HG03280 (cell line): ENCODE measurements around the gene RPSA.
"Not testable (repeated sequence)": the region's sequence is repeated elsewhere in the genome, so short reads cannot be mapped to it uniquely, and the experiment has no call there.

Source experiments
- ATAC-seq: cut with Tn5 transposase; IDR thresholded peaks from one replicate; pipeline ENCODE4 v1.9.1; 2021; ENCODE audit warnings: mild to moderate bottlenecking, moderate library complexity; ENCODE audit not compliant: unreplicated experiment

Gene RPSA

DNA sequence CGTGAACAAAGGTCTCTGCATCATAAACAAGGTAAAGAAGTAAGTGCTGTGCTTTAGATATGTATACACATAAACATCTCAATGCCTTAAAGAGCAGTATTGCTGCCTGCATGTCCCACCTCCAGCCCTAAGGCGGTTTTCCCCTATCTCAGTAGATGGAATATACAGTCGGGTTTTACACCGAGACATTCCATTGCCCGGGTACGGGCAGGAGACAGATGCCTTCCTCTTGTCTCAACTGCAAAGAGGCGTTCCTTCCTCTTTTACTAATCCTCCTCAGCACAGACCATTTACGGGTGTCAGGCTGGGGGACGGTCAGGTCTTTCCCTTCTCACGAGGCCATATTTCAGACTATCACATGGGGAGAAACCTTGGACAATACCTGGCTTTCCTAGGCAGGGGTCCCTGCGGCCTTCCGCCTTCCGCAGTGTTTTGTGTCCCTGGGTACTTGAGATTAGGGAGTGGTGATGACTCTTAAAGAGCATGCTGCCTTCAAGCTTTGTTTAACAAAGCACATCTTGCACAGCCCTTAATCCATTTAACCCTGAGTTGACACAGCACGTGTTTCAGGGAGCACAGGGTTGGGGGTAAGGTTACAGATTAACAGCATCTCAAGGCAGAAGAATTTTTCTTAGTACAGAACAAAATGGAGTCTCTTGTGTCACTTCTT is 12.2 kb downstream of the RPSA start:
- ATAC-seq = not testable (repeated sequence)

DNA sequence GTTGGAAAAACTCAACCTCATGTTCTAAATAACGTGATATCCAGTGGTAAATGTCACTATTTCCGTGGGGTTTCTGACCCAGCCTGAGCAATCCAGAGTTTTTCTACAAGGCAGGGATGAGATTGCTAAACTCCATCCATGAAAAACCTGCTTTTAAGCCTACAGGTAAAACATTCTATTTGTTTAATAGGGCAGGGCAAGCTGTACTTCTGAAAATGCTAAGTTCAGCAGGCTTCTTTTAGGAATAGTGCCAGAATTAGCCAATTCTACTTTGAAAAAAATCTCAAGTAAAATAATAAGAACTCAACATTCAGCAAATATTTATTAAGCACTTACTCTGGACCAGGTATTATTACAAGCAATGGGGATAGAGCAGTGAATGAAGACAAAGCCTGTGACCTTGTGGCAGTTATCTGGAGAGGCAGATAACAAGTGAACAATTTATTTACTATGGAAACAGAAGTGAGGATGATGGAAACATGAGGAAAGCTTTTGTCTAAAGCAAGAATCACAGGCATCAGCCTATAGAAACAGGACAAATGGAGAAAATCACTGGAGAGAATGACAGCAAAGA is 13.3 kb downstream of the RPSA start:
- ATAC-seq = no peak

GRCh38 chr3:39420543-39420942 is 14.0 kb downstream of the RPSA start:
- no peak for ATAC-seq

GRCh38 chr3:39423436-39423970 is 17.0 kb downstream of the RPSA start:
- ATAC-seq = no peak

DNA sequence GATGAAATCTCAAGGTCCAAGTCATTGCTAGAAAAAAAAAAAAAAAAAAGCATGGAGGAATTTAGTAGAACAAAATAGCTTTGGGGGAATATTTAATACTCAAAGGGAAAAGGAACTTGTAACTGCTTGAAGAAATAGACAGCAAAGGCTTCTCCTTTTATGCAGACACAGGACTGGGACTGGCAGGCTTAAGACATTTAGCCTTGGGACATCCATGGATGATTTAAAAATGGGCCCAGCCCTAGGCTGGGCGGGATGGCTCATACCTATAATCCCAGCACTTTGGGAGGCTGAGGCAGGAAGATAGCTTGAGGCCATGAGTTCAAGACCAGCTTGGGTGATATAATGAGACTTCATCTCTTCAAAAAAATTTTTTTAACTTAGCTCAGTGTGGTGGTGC is 19.8 kb downstream of the RPSA start:
- no peak for ATAC-seq

DNA sequence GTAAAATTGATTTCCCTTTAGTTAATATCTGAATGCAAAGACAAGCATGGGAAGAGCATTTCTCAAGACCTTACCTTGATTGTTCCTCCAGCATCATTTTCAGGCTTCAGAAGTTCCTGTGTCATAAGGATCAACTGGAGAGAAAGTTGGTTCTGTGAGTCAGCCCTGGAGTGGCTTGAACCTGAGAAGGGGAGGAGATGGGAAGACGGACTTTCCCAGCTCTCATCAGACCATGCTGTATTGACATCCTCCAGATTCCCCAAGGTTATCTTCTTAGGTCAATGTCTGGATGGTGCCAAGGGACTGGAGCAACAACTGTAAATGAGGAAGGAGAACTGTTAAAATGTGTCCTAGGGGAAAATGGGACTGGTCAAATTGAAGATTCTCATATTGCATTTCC is 21.0 kb downstream of the RPSA start:
- ATAC-seq = no peak

DNA sequence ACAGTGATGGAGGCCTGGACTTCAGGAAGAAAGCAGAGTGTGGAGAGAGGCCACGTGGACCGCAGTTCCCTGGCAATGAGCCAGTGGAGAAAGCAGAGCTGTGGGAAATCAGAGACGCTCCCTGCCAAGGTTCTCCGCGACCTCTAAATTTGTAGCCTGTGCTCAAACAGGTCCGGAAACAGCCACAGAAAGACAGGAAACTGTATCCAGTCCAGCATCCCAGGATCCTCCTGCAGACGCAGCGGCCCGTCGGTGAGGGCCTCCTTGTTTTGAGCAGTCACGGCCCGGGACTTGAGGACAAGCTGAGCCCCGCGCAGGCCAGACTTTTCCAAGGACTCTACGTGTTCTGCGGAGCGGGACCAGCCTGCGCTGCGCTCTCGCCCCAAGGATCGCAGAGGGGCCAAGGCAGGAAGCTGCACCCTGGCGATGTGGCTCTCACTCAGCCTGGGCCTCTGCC is 22.3 kb downstream of the RPSA start:
- ATAC-seq = no peak

- no peak for ATAC-seq
These were observed 22.9 kb downstream of the RPSA start for GRCh38 chr3:39429466-39429865.

DNA sequence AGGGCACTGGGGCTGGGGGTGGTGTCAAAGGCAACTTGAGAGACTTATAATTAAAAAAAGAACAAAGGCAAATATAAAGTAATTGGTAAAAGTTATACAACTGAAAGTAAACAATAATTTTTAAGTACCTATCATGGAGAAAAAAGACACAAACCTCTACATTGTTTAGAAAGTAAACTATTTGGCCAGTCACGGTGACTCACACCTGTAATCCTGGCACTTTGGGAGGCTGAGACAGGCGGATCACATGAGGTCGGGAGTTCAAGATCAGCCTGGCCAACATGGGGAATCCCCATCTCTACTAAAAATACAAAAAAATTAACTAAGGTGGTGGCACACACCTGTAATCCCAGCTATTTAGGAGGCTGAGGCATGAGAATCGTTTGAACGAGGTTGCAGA is 25.8 kb downstream of the RPSA start:
- no peak for ATAC-seq

GRCh38 chr3:39433642-39434041 is 27.1 kb downstream of the RPSA start:
- no peak for ATAC-seq

DNA sequence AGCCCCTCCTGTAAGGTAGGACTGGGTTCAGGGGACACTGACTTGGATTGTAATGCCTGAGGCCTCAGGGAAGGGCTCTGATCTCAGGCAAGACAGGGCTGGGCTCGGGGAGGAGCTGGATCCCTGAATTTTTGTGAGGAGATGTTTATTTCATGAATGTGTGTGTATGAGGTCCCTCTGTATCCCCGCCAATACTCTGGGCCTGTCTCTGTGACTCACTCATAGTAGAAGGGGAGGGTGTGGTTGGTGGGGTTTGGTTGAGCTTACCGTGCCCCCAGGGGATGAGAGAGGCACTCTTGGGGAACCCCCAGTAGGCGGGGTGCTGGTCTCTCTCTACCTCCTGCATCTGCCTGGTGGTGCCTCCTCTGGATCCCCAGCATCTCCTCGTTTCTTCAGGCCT is 28.1 kb downstream of the RPSA start:
- ATAC-seq = no peak

- ATAC-seq = no peak
These were observed 28.7 kb downstream of the RPSA start for GRCh38 chr3:39435006-39435748.

- ATAC-seq = no peak
These were observed 32.4 kb downstream of the RPSA start for GRCh38 chr3:39438880-39439279.

DNA sequence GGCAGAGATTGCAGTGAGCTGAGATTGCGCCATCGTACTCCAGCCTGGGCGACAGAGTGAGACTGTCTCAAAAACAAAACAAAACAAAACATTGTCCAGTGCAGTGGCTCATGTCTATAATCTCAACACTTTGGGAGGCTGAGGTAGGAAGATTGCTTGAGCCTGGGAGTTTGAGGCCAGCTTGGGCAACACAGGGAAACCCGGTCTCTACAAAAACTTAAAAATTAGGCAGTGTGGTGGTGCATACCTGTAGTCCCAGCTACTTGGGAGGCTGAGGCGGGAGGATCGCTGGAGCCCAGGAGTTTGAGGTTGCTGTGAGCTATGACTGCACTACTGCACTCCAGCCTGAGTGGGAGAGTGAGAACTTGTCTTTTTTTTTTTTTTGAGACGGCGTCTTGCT is 33.8 kb downstream of the RPSA start:
- no peak for ATAC-seq

DNA sequence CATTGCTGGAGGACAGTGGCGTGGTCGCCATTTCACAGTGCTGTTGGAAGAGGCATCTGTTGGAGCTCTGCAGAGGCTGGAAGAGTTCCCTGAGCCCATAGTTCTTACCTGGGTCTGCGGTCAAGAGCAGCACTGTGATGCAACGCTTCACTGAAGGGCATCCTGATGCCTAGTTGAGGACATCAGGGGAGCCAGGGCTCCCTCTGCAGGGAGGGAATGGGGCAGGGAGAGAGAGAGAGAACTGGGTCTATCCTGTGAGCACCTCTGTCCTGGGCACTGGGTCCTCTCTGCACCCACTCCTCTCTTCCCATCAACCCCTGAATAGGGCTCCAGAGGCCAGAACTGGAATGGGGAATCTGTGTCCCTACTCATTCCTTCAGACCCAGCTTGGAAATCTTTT is 37.0 kb downstream of the RPSA start:
- no peak for ATAC-seq

- no peak for ATAC-seq
These were observed 39.4 kb downstream of the RPSA start for GRCh38 chr3:39445927-39446326.

DNA sequence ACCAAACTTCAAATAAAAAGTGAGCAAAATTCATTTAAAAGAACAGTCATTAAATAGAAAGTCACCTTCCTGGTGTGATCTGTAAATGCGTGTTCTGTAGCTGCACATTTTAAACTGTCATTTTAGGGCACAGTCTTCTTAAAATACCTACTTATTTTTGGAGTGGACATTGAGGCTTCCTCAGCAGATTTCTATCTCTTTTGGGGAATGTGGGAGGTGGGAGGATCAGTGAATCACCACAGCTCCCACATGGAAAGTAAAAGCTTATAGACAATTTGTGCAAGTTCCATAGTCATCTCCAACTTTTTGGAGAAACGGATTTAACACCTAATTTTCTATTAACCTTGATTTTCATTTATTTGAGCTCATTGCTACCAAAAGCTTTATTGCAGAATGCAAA is 39.9 kb downstream of the RPSA start:
- no peak for ATAC-seq

DNA sequence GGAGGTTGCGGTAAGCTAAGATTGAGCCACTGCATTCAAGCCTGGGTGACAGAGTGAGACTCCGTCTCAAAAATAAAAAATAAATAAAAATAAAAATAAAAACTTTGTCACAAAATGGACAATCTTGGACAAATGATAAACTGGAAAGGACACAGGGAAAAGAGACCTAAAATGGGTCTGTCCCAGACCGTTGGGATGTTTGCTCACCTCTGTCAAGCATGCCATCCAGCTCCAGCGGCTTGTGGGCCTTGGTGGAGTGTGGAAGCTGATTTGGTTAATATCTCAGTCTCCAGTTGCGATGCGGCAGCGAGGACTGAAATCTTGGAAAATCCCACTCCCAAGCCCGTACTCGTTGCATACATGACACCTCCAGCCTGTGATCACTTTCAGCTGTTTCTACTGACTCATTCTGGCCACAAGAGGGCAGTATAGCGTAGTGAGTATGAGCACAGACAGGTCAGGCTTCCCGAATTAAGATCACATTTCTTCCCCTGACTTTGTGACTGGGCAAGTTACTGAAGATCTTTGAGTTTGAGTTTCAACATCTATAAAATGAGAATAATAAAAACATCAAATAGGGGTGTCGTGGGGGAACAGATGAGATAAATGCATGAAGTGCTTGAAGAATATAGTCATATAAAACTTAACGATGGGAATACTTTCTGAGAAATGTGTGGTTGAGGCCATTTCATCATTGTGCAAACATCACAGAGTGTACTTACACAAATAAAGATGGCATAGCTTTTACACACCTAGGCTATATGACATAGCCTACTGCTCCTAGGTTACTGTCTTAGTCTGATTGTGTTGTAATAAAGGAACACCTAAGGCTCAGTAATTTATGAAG is 41.3 kb downstream of the RPSA start:
- peak; percentile 85 for ATAC-seq

DNA sequence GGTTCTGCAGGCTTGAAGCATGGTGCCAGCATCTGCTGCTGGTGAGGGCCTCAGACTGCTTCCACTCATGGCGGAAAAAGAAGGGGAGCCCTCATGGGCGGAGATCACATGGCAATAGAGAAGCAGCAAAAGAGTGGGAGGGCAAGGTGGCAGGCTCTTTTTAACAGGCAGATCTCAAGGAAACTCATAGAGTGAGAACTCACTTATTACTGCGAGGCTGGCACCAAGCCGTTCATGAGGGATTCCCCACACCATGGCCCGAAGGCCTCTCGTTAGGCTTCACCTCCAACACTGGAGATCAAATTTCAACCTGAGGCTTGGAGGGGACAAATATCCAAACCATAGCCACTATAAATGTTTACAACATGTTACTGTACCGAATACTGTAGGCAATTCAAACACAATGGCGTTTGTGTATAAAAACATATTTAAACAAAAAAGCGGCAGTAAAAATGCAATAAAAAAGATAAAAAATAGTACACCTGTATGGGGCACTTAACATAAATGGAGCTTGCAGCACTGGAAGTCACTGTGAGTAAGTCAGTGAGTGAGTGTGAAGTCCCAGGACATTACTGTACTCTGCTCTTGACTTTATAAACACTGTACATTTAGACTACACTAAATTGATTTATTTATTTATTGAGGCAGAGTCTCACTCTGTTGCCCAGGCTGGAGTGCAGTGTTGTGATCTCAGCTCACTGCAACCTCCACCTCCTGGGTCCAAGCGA is 42.1 kb downstream of the RPSA start:
- no peak for ATAC-seq

GRCh38 chr3:39449796-39450195 is 43.3 kb downstream of the RPSA start:
- no peak for ATAC-seq
